RPMI7951 (cell line): ENCODE measurements around the gene RPP25. TPM values are rescaled to one million over a fixed set of nuclear protein-coding genes. Genes with fewer than 3 reads are reported as not detected.
A peak's percentile ranks its signal among the peaks of the same experiment; 100 is the strongest.
"Not testable (repeated sequence)": the region's sequence is repeated elsewhere in the genome, so short reads cannot be mapped to it uniquely, and the experiment has no call there.

Source experiments
- DNase-seq: peaks from one replicate; pipeline ENCODE4 v3.0.0-alpha.2; 2012; ENCODE audit warnings: low read depth
- total RNA-seq: library from RNA; depleted of rRNA; stranded (reverse); fragments of >200 nt; shearing (Covaris generic); gene quantifications from 2 replicates; pipeline ENCODE4 v1.2.3, GENCODE V29; 2014; rRNA removed

Gene RPP25
- total RNA-seq, 1 experiment from 2014 or later = 9.7 TPM

DNA sequence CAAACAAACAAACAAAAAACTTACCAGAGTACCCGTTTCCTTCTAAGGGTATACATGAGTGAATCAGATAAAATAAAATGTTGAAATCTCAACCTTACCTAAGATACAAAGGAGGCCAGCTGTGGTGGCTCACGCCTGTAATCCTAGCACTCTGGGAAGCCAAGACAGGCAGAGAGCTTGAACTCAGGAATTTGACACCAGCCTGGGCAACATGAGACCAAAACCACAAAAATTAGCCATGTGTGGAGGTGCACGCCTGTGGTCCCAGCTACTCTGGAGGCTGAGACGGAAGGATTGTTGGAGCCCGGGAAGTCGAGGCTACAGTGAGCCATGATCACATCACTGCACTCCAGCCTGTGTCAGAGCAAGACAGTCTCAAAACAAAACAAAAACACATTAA, 38.9 kb downstream of the RPP25 start:
- DNase-seq = peak; percentile 18

DNA sequence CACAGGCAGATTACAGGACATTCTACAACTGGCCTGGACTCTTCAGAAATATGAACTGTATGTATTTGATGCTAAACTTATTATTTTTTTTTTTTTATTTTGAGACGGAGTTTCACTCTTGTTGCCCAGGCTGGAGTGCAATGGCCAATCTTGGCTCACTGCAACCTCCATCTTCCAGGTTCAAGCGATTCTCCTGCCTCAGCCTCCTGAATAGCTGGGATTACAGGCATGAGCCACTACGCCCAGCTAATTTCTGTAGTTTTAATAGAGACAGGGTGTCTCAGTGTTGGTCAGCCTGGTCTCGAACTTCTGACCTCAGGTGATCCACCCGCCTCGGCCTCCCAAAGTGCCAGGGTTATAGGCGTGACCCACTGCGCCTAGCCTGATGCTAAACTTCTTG, 42.8 kb downstream of the RPP25 start:
- DNase-seq = not testable (repeated sequence)

DNA sequence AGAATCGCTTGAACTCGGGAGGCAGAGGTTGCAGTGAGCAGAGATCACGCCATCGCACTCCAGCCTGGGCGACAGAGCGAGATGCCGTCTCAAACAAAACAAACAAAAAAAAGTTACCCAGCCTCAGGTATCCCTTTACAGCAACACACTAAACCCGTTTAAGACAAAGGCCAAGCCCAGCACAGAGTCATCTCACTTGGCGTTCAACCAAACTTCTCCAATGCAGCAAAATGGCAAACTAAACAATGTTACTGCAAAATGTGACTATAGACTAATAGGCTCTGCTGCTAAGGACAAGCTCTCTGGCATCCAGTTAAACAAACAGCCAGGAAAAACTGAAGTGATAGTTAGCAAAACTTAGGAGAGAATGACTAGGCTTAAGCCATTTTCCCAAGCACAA, 43.5 kb downstream of the RPP25 start:
- no peak for DNase-seq

DNA sequence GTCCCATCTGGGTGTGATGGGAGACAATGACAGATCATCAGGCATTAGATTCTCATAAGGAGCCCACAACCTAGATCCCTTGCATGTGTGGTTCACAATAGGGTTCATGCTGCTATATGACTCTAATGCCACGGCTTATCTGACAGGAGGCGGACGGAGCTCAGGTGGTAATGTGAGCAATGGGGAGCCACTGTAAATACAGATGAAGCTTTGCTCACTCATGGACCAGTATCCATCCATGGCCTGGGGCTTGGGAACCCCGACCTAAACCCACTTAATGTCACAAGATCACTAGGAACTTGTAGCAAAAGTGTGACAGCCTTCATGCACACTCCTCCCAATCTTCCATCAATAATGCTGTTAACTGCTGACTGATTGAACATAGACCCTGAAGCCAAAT, 47.9 kb downstream of the RPP25 start:
- DNase-seq = no peak

DNA sequence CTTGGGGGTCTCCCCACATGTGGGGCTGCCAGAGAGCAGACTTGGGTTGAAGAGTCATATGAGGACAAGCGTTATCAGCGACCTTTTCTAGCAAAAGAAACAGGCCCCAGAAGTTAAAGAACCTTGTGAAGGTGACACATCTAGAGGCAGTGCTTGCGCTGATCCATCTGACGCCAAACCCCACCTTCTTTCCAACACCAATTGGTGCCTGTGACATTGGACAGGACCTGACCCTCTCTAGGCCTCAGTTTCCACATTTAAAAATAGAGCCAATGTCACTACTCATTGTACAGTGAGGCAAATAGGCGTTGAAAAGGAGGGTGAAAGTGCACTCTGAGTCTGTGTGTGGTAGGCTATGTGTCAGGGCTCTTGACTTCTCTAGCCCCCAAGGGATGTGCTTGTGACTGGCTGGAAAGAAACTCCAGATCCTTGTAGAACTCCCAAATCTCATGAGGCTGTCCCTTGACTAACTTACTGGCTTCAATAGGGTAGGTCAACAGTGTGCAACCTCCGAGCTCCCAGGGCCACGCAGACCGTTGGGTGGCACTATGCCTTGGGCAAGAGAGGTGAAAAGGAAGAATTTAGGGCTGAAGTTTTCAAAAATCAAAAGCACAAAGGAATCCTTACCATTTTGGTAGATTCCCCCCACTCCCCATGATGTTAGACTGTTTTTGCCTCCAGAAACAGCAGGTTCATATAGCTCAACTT, 49.3 kb downstream of the RPP25 start:
- peak; percentile 53 for DNase-seq

DNA sequence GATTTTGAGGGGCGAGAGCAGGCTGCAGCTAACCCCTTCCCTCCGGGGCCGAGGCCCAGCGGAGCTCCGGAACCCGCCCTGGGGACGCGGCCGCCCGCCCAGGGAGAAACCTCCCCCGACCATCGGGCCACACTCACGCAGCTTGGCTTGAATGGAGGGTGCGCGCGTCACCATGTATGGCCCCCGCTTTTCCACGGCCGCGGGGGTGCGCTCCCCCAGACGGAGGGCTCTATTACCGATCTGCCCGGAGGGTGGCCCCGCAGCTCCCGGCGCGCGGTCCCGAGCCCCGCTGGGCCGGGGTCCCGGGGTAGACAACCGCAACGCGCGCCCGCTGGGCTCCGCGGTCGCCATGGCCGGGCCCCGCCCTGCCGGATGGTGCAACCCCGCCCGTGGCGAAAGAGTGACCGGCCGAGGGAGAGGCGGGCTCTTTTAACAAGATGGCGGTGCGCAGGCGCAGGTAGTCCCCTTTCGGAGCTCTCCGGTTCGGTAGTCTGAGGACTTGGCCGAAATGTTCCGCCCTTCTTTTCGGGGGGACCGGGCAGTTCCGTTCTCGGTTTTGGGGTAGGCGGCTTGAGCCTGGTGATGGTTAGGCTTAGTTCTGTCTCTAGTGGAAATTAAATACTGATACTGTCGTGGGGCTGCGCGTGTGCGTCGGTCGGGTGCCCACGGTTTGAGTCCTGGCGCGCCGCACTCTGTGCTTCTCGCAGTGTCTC, 50.0 kb downstream of the RPP25 start, which contains the start of gene FAM219B:
Gene FAM219B (minus strand): TSS at position 402 of the 713 bp plus-strand sequence. CDS start 51 bp downstream, at position 351.
- DNase-seq = peak; percentile 86

DNA sequence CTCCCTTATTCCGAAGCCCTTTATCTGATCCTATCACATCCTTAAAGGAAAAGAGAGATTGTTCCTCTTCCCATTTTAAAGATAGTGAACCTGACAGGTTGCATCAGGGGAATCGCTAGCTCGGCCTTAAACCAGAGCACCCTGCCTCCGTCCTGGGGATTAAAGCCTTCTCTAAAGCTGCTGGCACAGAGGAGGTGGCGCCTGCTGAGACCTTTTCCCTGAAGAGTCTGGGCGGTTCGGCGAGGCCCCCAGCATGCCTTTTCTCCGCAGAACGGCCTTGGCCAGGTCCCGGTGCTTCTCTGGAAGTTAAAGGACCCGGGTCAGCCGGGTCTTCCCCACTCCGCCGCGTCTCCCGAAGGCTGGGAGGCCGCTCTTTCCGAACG, 50.5 kb downstream of the RPP25 start:
- DNase-seq = peak; percentile 43

Other genes with a start within 250 kb of the RPP25 start
- 1.3 and 1.4 TPM in 2 replicates for gene CYP1A1, start 231.2 kb downstream of the RPP25 start, total RNA-seq
- gene CYP1A2, start 207.9 kb downstream of the RPP25 start, total RNA-seq = not detected in 2 replicates
- gene CSK, start 174.7 kb downstream of the RPP25 start, total RNA-seq = 21.4 and 24.6 TPM in 2 replicates
- not detected in 2 replicates for gene LMAN1L, start 143.9 kb downstream of the RPP25 start, total RNA-seq
- gene CPLX3, start 130.1 kb downstream of the RPP25 start, total RNA-seq = not detected in 2 replicates
- 14.3 and 15.1 TPM in 2 replicates for gene ULK3, start 113.6 kb downstream of the RPP25 start, total RNA-seq
- gene SCAMP2, start 83.4 kb downstream of the RPP25 start, total RNA-seq = 27.8 and 31.4 TPM in 2 replicates
- gene MPI, start 66.7 kb downstream of the RPP25 start, total RNA-seq = 142 and 162 TPM in 2 replicates
- 38.9 and 41.2 TPM in 2 replicates for gene FAM219B, start 49.9 kb downstream of the RPP25 start, total RNA-seq
- gene COX5A, start 18.7 kb downstream of the RPP25 start, total RNA-seq = 133 and 184 TPM in 2 replicates
- gene SCAMP5, start 38.8 kb upstream of the RPP25 start, total RNA-seq = 4.0 and 4.4 TPM in 2 replicates
- gene PPCDC, start 66.8 kb upstream of the RPP25 start, total RNA-seq = 17.9 and 32.4 TPM in 2 replicates
- gene C15orf39, start 245.1 kb upstream of the RPP25 start, total RNA-seq = 8.1 and 10.0 TPM in 2 replicates